ENCODE results near the gene UBE2N.

UBE2N gene, protein sequence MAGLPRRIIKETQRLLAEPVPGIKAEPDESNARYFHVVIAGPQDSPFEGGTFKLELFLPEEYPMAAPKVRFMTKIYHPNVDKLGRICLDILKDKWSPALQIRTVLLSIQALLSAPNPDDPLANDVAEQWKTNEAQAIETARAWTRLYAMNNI

GRCh38 chr12:93441617-93442410 lies at the start of gene UBE2N:
TSS of gene UBE2N (minus strand) at chr12:93441947. CDS start at chr12:93441884, 63 bp downstream.
- TF ChIP-seq POLR2AphosphoS5 (IDR thresholded peaks at IDR 0.05; ENCODE audit: borderline replicate concordance, low read depth, low read length), result peak; percentile 86
- no peak for TF ChIP-seq EZH2 (IDR thresholded peaks at IDR 0.05)
- TF ChIP-seq FOXP2 (optimal IDR thresholded peaks at IDR 0.05; ENCODE audit: control extremely low read depth, extremely low read length, insufficient read depth), result peak; percentile 37
- Histone ChIP-seq H3K9ac (ENCODE audit: insufficient read length) (peak within 1 kb of the TSS; percentile 99), H3K36me3 (ENCODE audit: insufficient read depth, low read length) (0 out of 2 replicates have a peak, but pooled peaks cover 3% of the 10 kb centered on the region), H3K9me3 (ENCODE audit: low read depth, low read length) (no peaks in the 10 kb centered on the region), H3K4me3 (peak within 1 kb of the TSS; percentile 97), H3K27ac (peak within 1 kb of the TSS; percentile 94)
- peak; percentile 58 for DNase-seq (ENCODE audit: low read depth, low spot score)

GRCh38 chr12:93484315-93484981 lies 42.7 kb upstream of the UBE2N start:
- no peak for TF ChIP-seq FOXP2 (optimal IDR thresholded peaks at IDR 0.05; ENCODE audit: control extremely low read depth, extremely low read length, insufficient read depth)
- no peak for TF ChIP-seq POLR2AphosphoS5 (IDR thresholded peaks at IDR 0.05; ENCODE audit: borderline replicate concordance, low read depth, low read length)
- TF ChIP-seq EZH2 (IDR thresholded peaks at IDR 0.05), result no peak
- Histone ChIP-seq H3K9ac (ENCODE audit: insufficient read length) (no peak overlapping the region), H3K27ac (no peak overlapping the region), H3K9me3 (ENCODE audit: low read depth, low read length) (no peaks in the 10 kb centered on the region), H3K4me3 (no peak overlapping the region), H3K36me3 (ENCODE audit: insufficient read depth, low read length) (peaks cover 92% of the 10 kb centered on the region)
- DNase-seq (ENCODE audit: low read depth, low spot score), result no peak

GRCh38 chr12:93483151-93483807 lies 41.5 kb upstream of the UBE2N start:
- no peaks in the 10 kb centered on the region for H3K9me3 ChIP-seq (ENCODE audit: low read depth, low read length)
- no peak overlapping the region for H3K27ac ChIP-seq
- TF ChIP-seq FOXP2 (optimal IDR thresholded peaks at IDR 0.05; ENCODE audit: control extremely low read depth, extremely low read length, insufficient read depth), result no peak
- TF ChIP-seq POLR2AphosphoS5 (IDR thresholded peaks at IDR 0.05; ENCODE audit: borderline replicate concordance, low read depth, low read length), result no peak
- TF ChIP-seq EZH2 (IDR thresholded peaks at IDR 0.05), result no peak
- H3K36me3 ChIP-seq (ENCODE audit: insufficient read depth, low read length), result peaks cover 92% of the 10 kb centered on the region
- no peak overlapping the region for H3K4me3 ChIP-seq
- no peak overlapping the region for H3K9ac ChIP-seq (ENCODE audit: insufficient read length)
- no peak for DNase-seq (ENCODE audit: low read depth, low spot score)

DNA sequence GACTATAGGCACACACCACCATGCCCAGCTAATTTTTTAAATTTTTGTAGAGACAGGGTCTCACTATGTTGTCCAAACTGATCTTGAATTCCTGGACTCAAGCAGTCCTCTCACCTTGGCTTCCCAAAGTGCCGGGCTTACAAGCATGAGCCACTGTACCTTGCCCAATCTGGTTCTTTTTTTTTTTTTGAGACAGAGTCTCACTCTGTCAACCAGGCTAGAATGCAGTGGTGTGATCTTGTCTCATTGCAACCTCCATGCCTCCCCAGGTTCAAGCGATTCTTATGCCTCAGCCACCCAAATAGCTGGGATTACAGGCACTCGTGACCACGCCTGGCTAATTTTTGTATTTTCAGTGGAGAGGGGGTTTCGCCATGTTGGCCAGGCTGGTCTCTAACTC lies 41.0 kb upstream of the UBE2N start:
- no peaks in the 10 kb centered on the region for H3K9me3 ChIP-seq (ENCODE audit: low read depth, low read length)
- TF ChIP-seq FOXP2 (optimal IDR thresholded peaks at IDR 0.05; ENCODE audit: control extremely low read depth, extremely low read length, insufficient read depth) (no peak), POLR2AphosphoS5 (IDR thresholded peaks at IDR 0.05; ENCODE audit: borderline replicate concordance, low read depth, low read length) (no peak)
- H3K9ac ChIP-seq (ENCODE audit: insufficient read length), result no peak overlapping the region
- no peak for DNase-seq (ENCODE audit: low read depth, low spot score)
- peaks cover 91% of the 10 kb centered on the region for H3K36me3 ChIP-seq (ENCODE audit: insufficient read depth, low read length)
- H3K27ac ChIP-seq, result no peak overlapping the region
- no peak overlapping the region for H3K4me3 ChIP-seq

- H3K36me3 ChIP-seq (ENCODE audit: insufficient read depth, low read length), result peaks cover 90% of the 10 kb centered on the region
- no peak for TF ChIP-seq EZH2 (IDR thresholded peaks at IDR 0.05)
- no peak for TF ChIP-seq FOXP2 (optimal IDR thresholded peaks at IDR 0.05; ENCODE audit: control extremely low read depth, extremely low read length, insufficient read depth)
- no peak for TF ChIP-seq POLR2AphosphoS5 (IDR thresholded peaks at IDR 0.05; ENCODE audit: borderline replicate concordance, low read depth, low read length)
- no peaks in the 10 kb centered on the region for H3K9me3 ChIP-seq (ENCODE audit: low read depth, low read length)
- no peak overlapping the region for H3K4me3 ChIP-seq
- no peak overlapping the region for H3K9ac ChIP-seq (ENCODE audit: insufficient read length)
- no peak overlapping the region for H3K27ac ChIP-seq
- DNase-seq (ENCODE audit: low read depth, low spot score), result no peak
Measured at GRCh38 chr12:93476555-93476954, 34.8 kb upstream of the UBE2N start.

DNA sequence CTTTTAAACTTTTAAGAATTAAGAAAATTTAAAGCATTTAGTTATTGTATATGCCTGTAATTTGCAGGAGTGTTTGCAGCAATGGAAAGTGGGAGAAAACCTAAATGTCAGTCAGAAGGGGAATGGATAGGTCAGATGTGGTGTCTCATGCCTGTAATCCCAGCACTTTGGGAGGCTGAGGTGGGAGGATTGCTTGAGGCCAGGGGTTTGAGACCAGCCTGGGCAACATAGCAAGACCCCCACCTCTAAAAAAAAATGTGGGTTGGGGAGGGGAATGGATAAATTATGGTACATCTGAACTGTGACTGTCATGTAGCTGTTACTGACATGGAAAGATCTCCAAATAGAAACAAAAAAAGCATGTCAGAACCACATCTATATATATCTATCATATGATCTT lies 27.6 kb upstream of the UBE2N start:
- Histone ChIP-seq H3K4me3 (peak overlapping the region; percentile 87), H3K36me3 (ENCODE audit: insufficient read depth, low read length) (peaks cover 55% of the 10 kb centered on the region)

GRCh38 chr12:93468008-93468371 lies 26.2 kb upstream of the UBE2N start:
- Histone ChIP-seq H3K27ac (peak overlapping the region; percentile 85), H3K9me3 (ENCODE audit: low read depth, low read length) (no peaks in the 10 kb centered on the region)
- DNase-seq (ENCODE audit: low read depth, low spot score), result no peak

More for the DNA sequence above, 27.6 kb upstream of the UBE2N start:
- Histone ChIP-seq H3K27ac (no peak overlapping the region), H3K9me3 (ENCODE audit: low read depth, low read length) (no peaks in the 10 kb centered on the region), H3K9ac (ENCODE audit: insufficient read length) (no peak overlapping the region)
- no peak for TF ChIP-seq POLR2AphosphoS5 (IDR thresholded peaks at IDR 0.05; ENCODE audit: borderline replicate concordance, low read depth, low read length)
- no peak for TF ChIP-seq FOXP2 (optimal IDR thresholded peaks at IDR 0.05; ENCODE audit: control extremely low read depth, extremely low read length, insufficient read depth)
- no peak for TF ChIP-seq EZH2 (IDR thresholded peaks at IDR 0.05)
- DNase-seq (ENCODE audit: low read depth, low spot score), result no peak

More at GRCh38 chr12:93468008-93468371, 26.2 kb upstream of the UBE2N start:
- Histone ChIP-seq H3K36me3 (ENCODE audit: insufficient read depth, low read length) (peaks cover 42% of the 10 kb centered on the region), H3K9ac (ENCODE audit: insufficient read length) (peak overlapping the region; percentile 94), H3K4me3 (peak overlapping the region; percentile 87)
- no peak for TF ChIP-seq EZH2 (IDR thresholded peaks at IDR 0.05)
- no peak for TF ChIP-seq FOXP2 (optimal IDR thresholded peaks at IDR 0.05; ENCODE audit: control extremely low read depth, extremely low read length, insufficient read depth)
- no peak for TF ChIP-seq POLR2AphosphoS5 (IDR thresholded peaks at IDR 0.05; ENCODE audit: borderline replicate concordance, low read depth, low read length)

All from SK-N-MC (cell line).